ENCODE results near the gene ACOT11. TPM values are rescaled to one million over a fixed set of nuclear protein-coding genes. Genes with fewer than 3 reads are reported as not detected.

The ACOT11 gene
- total RNA-seq, 1 experiment from 2014 or later, result 4.2 TPM

- peak; percentile 79 for ATAC-seq
- Mint-ChIP-seq H3K27ac (peak overlapping the region; percentile 87), H3K36me3 (no peaks in the 10 kb centered on the region), H3K9me3 (no peaks in the 10 kb centered on the region), H3K4me3 (peak overlapping the region; percentile 77), H3K4me1 (peaks cover 29% of the 10 kb centered on the region), H3K27me3 (ENCODE audit: low read depth) (peaks cover 11% of the 10 kb centered on the region; the same call in 1 of the 2 replicates)
- DNase-seq (ENCODE audit: low spot score), result peak; percentile 86
- ChIA-PET CTCF (interaction anchor here (0.6 to 2.7 kb wide), 6 partner anchors 35 to 259 kb away, joined by 3 to 13 read pairs (median 3); partner anchors contain the start of gene TTC22), POLR2A (interaction anchor here (0.6 kb wide), 1 partner anchor 27 kb away, joined by 4 read pairs; no protein-coding TSS in a partner anchor)
- TF ChIP-seq ZBTB43 (CRISPR knock-in tag; IDR thresholded peaks at IDR 0.05), result 0 out of 2 replicates have a peak, but pooled peaks have one; percentile 41
- no peak for TF ChIP-seq IRF1 (CRISPR knock-in tag; IDR thresholded peaks at IDR 0.05)
- no peak; the same call in 1 of the 2 replicates for TF ChIP-seq ARID4B (CRISPR knock-in tag; IDR thresholded peaks at IDR 0.05; ENCODE audit: borderline replicate concordance)
- no peak; the same call in 1 of the 2 replicates for TF ChIP-seq NFE2L1 (CRISPR knock-in tag; IDR thresholded peaks at IDR 0.05)
- no peak for TF ChIP-seq NR3C1 (CRISPR knock-in tag; conservative IDR thresholded peaks at IDR 0.05; ENCODE audit: low read depth)
- no peak for TF ChIP-seq NFYB (CRISPR knock-in tag; conservative IDR thresholded peaks at IDR 0.05; ENCODE audit: low read depth)
- TF ChIP-seq PREB (CRISPR knock-in tag; IDR thresholded peaks at IDR 0.05; ENCODE audit: borderline replicate concordance), result no peak
- TF ChIP-seq TEAD1 (CRISPR knock-in tag; IDR thresholded peaks at IDR 0.05), result peak; percentile 78
- peak; percentile 94 for TF ChIP-seq HMGXB4 (CRISPR knock-in tag; IDR thresholded peaks at IDR 0.05)
- no peak for TF ChIP-seq TP53 (CRISPR knock-in tag; IDR thresholded peaks at IDR 0.05)
- peak; percentile 94; the same call in 1 of the 2 replicates for TF ChIP-seq E2F5 (CRISPR knock-in tag; IDR thresholded peaks at IDR 0.05)
- TF ChIP-seq ATF6 (CRISPR knock-in tag; IDR thresholded peaks at IDR 0.05), result no peak
- no peak for TF ChIP-seq ZNF121 (CRISPR knock-in tag; IDR thresholded peaks at IDR 0.05)
- TF ChIP-seq PRDM15 (CRISPR knock-in tag; IDR thresholded peaks at IDR 0.05), result peak; percentile 55
Measured at GRCh38 chr1:54542120-54542961, 5.7 kb upstream of the ACOT11 start.
